ENCODE measurements around the gene EPB42.
"Not testable (repeated sequence)": the region's sequence is repeated elsewhere in the genome, so short reads cannot be mapped to it uniquely, and the experiment has no call there.

The EPB42 gene

DNA sequence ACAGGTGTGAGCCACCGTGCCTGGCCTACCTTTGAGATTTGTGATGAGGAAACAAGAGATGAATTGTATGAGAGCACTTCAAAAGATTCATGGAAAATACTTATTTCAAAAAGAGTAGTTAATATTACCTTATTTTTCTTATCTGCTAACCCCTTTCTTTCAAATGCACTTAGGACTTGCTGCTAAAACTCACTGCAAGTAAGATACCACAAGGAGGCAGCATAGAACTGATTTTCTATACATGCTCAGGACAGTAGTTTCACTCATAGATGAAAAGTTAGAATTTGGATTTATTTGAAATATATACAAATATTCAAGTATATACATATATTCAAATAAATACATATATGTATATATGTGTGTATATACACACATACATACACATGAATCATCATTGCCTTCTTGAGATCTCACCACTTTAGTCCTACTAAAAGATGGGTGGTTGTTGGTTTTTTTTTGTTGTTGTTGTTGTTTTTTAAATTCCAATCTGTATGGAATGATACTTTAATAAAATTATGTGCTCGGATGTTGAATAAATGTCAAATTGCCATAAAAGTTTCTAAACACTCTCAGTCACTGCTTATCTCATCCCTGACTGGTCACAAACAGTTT is 33.2 kb downstream of the EPB42 start:
- in situ Hi-C loops (cut with MboI; ENCODE audit: low sequenced_read_pairs): no loop called here

DNA sequence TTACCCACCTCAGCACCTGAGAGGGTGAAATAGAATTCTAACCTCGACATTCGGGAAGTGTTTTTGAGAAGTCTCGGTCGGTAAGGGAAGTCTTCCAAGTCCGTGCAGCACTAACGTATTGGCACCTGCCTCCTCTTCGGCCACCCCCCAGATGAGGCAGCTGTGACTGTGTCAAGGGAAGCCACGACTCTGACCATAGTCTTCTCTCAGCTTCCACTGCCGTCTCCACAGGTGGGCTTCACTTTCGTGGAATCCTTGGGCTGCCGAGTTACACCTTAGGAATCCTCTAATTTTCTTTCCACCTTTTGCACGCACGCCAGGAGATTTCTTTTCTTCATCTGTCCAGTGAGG is 34.8 kb downstream of the EPB42 start:
- in situ Hi-C loops (cut with MboI; ENCODE audit: low sequenced_read_pairs): no loop called here

DNA sequence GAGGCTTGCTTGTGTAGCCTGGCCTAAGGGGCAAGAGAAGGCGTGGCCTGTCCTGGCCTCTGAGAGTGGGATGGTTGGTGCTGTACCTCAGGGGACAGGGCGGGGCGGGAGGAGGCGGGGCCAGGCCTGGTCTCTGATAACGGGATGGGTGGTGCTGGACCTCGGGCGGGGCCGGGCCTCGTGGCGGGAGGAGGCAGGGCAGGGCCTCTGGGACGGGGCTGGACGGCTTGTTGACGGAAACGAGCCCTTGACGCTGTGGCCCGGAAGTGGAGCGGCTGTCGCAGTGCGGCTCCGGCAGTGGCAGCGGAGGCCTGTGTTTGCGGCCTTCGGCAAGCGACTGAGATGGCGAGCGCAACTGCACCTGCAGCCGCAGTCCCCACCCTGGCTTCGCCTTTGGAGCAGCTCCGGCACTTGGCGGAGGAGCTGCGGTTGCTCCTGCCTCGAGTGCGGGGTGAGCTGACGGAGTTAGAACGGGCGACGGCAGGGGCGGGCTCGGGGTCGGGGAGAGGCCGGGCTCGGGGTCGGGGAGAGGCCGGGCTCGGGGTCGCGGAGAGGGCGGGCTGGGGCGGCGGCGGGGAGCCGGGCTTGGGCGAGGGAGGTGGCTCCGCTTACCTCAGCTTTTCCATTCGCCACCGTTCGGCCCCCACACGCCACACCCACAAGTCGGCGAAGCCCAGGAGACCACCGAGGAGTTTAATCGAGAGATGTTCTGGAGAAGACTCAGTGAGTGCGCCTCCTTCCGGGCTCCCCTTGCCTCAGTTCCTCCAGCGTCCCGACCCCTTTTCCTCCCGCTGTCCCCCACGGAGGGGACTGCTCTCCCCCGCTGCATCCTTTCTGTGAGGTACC is 35.4 kb downstream of the EPB42 start, which contains the start of gene CCNDBP1:
Gene CCNDBP1 (plus strand): TSS at position 247 of the 846 bp plus-strand sequence. CDS start 96 bp downstream, at position 343.
- in situ Hi-C loops (cut with MboI; ENCODE audit: low sequenced_read_pairs): no loop called here

DNA sequence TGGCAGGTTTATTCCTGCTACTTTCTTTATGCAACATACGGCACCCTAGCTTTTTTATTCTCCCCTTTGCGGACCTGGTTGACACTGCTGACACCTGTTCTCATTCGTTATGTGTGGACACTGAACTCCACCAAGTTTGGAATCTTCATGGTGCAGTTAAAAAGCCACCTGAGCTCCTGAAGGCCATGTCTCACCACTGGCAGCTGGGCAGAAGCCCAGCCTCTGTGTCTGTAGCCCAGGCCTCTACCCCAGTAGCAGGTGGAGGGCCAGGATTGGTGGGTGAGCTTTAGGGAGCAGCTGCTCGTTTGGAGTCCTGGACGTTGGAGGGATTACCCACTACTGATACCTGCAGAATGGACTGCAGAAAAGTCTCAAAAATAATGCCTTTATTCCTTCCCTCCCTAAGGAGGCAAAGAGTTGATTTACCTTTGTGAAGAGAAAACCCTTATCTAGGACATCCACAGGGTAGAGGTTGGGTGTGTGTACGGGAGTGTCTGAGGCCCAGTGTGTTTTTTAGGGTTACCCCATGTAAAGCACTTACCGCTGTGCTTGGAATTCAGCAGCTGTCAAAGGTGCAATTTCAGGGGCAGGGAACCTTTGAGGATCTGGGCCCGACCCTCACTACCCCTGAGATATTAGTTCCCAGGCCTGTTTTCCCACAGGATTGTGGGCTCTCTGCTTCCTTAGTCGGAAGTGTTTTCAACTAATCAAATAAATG is 36.3 kb downstream of the EPB42 start:
- in situ Hi-C loops (cut with MboI; ENCODE audit: low sequenced_read_pairs): no loop called here

DNA sequence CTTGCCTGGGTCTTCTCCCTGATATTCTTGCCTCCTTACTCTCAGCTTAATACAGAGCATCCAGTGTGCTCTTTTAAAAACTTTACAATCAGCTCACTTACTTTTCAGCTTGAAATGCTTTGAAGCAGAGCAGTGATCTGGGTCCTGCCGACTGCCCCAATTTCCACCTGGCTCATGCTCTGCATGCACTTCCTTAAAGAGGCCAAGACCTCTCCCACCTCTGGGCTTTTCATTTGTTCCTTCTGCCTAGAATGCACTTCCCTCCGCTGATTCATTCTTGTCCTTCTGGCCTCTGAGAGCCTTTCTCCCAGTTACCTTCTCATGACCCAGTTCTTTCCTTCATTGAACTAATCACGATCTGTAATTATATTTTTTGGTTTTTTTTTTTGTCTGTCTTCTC is 37.5 kb downstream of the EPB42 start:
- in situ Hi-C loops (cut with MboI; ENCODE audit: low sequenced_read_pairs): no loop called here

DNA sequence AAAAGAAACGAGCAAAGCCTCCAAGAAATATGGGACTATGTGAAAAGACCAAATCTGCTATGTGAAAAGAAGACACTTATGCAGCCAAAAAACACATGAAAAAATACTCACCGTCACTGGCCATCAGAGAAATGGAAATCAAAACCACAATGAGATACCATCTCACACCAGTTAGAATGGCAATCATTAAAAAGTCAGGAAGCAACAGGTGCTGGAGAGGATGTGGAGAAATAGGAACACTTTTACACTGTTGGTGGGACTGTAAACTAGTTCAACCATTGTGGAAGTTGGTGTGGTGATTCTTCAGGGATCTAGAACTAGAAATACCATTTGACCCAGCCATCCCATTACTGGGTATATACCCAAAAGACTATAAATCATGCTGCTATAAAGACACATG is 43.7 kb downstream of the EPB42 start:
- in situ Hi-C loops (cut with MboI; ENCODE audit: low sequenced_read_pairs): not testable (repeated sequence)

DNA sequence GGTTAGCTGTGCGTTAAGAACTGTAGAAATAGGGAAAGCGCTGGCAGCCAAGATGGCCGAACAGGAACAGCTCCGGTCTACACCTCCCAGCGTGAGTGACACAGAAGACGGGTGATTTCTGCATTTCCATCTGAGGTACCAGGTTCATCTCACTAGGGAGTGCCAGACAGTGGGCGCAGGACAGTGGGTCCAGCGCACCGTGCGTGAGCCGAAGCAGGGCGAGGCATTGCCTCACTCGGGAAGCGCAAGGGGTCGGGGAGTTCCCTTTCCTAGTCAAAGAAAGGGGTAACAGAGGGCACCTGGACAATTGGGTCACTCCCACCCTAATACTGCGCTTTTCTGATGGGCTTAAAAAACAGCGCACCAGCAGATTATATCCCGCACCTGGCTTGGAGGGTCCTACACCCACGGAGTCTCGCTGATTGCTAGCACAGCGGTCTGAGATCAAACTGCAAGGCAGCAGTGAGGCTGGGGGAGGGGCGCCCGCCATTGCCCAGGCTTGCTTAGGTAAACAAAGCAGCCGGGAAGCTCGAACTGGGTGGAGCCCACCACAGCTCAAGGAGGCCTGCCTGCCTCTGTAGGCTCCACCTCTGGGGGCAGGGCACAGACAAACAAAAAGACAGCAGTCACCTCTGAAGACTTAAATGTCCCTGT is 45.0 kb downstream of the EPB42 start:
- in situ Hi-C loops (cut with MboI; ENCODE audit: low sequenced_read_pairs): not testable (repeated sequence)

DNA sequence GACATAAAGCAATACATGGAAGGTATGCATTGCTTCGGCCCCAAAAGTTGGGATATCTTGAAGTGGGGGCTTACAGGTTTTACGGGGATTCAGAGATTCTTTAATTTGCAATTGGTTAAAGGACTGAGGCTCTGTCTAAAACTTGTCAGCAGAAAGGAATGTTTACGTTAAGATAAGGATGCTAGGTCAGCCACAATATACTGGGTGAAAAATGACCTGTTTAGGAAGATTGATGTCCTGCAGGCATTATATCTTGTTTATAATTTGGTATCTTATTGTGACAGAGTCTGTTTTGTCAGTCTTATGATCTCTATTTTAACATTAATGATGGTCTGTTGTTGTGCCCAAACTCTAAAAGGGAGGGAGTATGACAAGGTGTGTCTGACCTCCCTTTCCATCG is 50.9 kb downstream of the EPB42 start:
- in situ Hi-C loops (cut with MboI; ENCODE audit: low sequenced_read_pairs): no loop called here

DNA sequence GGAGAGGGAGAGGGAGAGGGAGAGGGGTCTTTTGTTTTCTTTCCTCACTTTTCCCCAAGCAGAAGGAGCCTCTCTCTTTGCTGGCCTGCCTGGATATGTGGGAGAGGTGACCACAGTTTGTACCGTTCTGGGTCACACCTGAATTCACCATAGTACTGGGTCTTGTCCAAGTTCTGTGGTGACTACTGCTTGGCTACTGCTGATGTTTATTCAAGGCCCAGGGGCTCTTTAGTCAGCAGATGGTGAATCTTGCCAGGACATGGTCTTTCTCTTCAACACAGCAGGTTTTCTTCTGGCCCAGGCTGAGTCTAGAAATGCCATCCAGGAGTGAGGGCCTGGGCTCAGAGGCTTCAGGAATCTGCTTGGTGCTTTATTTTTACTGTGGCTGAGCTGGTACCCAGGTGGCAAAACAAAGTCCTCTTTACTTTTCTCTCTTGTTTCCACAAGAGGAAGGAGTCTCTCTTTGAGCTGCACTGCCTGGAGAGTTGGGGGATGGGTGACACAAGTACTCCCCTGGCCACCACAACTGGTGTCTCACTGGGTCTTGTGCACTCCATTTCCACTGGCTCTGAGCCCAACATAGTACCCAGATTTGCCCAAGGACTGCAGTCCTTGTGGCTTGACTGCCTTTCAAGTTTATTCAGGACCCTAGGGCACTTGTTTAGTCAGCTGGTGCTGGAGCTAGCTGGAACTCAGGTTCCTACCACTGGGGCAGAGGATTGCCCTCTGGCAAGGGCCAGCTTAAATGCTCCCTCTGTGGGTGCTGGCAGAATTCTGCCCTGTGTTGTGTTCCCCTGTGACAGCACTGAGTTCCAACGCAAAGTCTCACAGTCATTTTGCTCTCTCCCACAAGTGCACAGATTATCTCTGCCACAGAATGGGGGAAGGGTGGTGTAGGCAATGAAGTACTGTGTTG is 52.4 kb downstream of the EPB42 start:
- in situ Hi-C loops (cut with MboI; ENCODE audit: low sequenced_read_pairs): no loop called here

DNA sequence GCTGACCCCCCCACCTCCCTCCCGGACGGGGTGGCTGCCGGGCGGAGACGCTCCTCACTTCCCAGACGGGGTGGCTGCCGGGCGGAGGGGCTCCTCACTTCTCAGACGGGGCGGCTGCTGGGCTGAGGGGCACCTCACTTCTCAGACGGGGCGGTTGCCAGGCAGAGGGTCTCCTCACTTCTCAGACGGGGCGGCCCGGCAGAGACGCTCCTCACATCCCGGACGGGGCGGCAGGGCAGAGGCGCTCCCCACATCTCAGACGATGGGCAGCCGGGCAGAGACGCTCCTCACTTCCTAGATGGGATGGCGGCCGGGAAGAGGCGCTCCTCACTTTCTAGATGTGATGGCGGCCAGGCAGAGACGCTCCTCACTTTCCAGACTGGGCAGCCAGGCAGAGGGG is 53.6 kb downstream of the EPB42 start:
- in situ Hi-C loops (cut with MboI; ENCODE audit: low sequenced_read_pairs): not testable (repeated sequence)

DNA sequence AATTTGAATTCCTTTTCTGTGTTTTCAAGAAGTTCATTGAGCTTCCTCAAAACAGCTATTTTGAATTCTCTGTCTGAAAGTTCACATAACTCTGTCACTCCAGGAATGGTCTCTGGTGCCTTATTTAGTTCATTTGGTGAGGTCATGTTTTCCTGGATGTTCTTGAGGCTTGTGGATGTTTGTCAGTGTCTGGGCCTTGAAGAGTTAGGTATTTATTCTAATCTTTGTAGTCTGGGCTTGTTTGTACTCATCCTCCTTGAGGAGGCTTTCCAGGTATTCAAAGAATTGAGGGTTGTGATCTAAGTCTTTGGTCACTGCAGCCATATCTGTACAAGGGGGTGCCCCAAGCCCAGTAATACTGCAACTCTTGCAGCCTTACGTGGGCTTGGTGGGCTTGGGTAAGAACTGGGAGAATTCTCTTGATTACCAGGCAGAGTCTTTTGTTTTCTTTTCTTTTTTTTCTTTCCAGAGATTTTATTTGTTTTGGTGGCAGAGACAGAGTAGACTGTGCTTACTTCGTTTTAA is 55.0 kb downstream of the EPB42 start:
- in situ Hi-C loops (cut with MboI; ENCODE audit: low sequenced_read_pairs): no loop called here

DNA sequence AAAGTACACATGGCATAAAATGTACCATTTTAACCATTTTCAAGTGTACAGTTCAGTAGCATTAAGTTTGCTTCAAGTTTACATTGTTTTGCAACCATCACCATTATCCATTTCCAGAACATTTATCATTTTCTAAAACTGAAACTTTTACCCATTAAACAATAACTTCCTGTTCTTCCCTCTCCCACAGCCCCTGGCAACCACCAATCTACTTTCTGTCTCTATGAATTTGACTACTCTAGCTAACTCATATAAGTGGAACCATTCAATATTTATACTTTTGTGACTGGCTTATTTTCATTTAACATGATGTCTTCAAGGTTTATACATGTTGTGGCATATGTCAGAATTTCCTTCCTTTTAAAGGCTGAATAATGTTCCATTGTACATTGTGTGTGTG is 67.5 kb downstream of the EPB42 start:
- in situ Hi-C loops (cut with MboI; ENCODE audit: low sequenced_read_pairs): no loop called here

DNA sequence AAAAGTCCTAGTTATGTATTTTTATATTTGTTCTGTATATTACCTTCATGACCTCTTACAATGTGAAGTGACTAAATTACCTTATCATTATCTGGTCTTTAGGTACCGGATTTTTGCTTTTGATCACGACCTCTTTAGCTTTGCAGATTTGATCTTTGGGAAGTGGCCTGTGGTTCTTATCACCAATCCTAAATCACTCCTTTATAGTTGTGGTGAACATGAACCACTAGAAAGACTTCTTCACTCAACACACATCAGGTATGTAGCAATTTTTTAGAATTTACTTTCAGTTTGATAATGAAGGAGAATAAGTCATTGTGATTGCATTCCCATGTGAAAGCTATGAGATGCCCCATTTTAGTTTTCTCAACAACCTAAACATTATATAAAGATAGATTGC is 69.1 kb downstream of the EPB42 start:
- in situ Hi-C loops (cut with MboI; ENCODE audit: low sequenced_read_pairs): no loop called here

DNA sequence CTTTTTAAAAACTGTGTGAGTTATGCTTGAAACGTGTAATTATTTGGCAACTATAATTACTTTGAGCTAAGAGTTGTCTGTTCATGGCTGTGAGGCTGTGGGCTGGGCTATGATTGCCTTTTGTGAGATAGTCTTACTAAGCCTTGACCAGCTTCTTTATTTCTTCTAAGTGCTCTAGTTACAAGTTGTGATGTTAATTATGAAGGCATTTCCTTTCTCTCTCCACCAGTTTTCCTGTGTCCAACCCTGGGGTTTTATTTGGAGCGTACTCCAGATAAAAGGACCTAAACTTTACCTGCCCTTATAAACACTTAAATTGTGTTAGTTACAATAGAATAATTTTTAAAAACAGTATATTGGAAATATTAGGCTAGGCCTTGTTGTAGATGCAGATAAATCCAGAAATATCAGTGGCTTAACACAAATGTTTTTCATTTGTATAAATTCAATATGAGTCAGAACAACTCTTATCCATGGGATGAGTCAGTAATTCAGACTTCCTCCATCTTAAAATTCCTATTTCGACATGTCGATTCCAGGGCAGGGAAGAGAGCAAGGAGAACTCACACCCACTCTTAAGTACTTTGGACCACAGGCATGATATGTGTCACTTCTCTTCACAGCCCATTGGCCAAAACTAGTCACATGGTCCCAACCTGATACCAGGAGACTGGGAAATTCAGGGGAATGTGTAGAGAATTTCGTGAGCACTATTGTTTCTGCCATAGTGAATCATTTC is 70.5 kb downstream of the EPB42 start:
- in situ Hi-C loops (cut with MboI; ENCODE audit: low sequenced_read_pairs): no loop called here
